Adrenal gland (tissue), 12 donors: ENCODE results near the gene GLT8D1. TPM values are rescaled to one million over a fixed set of nuclear protein-coding genes. Genes with fewer than 3 reads are reported as not detected.

Experiments
- DNase-seq, 7 donors: peaks; one replicate each; pipeline ENCODE4 v3.0.0-alpha.2; 2019 to 2020
- H3K27ac ChIP-seq, 5 donors: fragments of 200-600 bp; sonication (generic) in 4 of 5; 1 replicate in 3 of 5; 2 replicates in 2 of 5; pipeline versions ENCODE4 v1.5.1 to v1.8.0; 2016 to 2020; ENCODE audit warnings: mild to moderate bottlenecking in 1 of 5
- H3K27me3 ChIP-seq: fragments of 200-600 bp; 2 replicates; pipeline ENCODE4 v1.8.0; 2021
- H3K36me3 ChIP-seq, 2 donors: fragments of 200-600 bp; replicated peaks in 1 of 2; 1 replicate in 1 of 2; 2 replicates in 1 of 2; pipeline versions ENCODE4 v1.5.1 to v1.8.0; 2018 to 2022
- H3K4me1 ChIP-seq, 2 donors: fragments of 200-600 bp; replicated peaks in 1 of 2; 1 replicate in 1 of 2; 2 replicates in 1 of 2; pipeline versions ENCODE4 v1.5.1 to v1.8.0; 2018 to 2021
- H3K4me3 ChIP-seq, 4 donors: fragments of 200-600 bp; sonication (generic) in 3 of 4; one replicate each; pipeline ENCODE4 v1.5.1; 2016 to 2018
- H3K9me3 ChIP-seq, 3 donors: fragments of 200-600 bp; sonication (generic) in 1 of 3; replicated peaks in 1 of 3; 1 replicate in 2 of 3; 2 replicates in 1 of 3; pipeline versions ENCODE4 v1.5.1 to v1.8.0; 2016 to 2021
- POLR2A ChIP-seq, 2 donors: fragments of 450-650 bp; IDR thresholded peaks; one replicate each; pipeline ENCODE4 v1.6.1; 2017; ENCODE audit warnings: antibody characterized with exemption in 2 of 2, mild to moderate bottlenecking in 2 of 2, moderate library complexity in 1 of 2
- WGBS, 4 donors: extraction: QIAGEN DNeasy Blood & Tissue Kit in 2 of 4; methylation state at CpG; one replicate each; pipeline versions ENCODE4 v1.1.5 to v1.1.7; 2013 to 2017; 5-methylcytosine and 5-hydroxymethylcytosine counted together
- intact Hi-C, 2 donors: fragments of 100-400 bp; cut with DNase I; formaldehyde crosslinking; loops; one replicate each; pipeline versions ENCODE4 v1.14.1 to v1.15.0; 2022 to 2023
- polyA plus RNA-seq, 3 donors: library from polyadenylated mRNA; stranded (reverse); fragments of 200-250 nt in 2 of 3; fragments of 350-450 nt in 1 of 3; fragmentation: Illumina TruSeq in 1 of 3; extraction: RNeasy Lipid Tissue Mini Kit (QIAGEN cat#74804) in 1 of 3; gene quantifications; one replicate each; pipeline ENCODE4 v1.2.3, GENCODE V29; 2013 to 2014
- total RNA-seq, 9 donors: library from RNA; depleted of rRNA in 4 of 9; stranded (reverse); fragments of >200 nt in 4 of 9; fragments of 120-200 nt in 1 of 9; fragmentation: NEBNext Ultra II Directional in 1 of 9; extraction: Animal tissue kit (Norgen Biotek cat#: 25700) in 1 of 9; gene quantifications; one replicate each; pipeline versions ENCODE4 v1.1.0 to v1.2.4, GENCODE V29; 2013 to 2023
- TF ChIP-seq, protein P1 (sequence below), 6 experiments: fragments of 450-650 bp in 4 of 6; fragments of 200-600 bp in 2 of 6; sonication (generic) in 1 of 6; IDR thresholded peaks; 1 replicate in 5 of 6; 2 replicates in 1 of 6; pipeline versions ENCODE4 v1.5.1 to v1.8.0; 2016 to 2021; ENCODE audit warnings: antibody characterized with exemption in 6 of 6, mild to moderate bottlenecking in 2 of 6, moderate library complexity in 1 of 6
- donor health status: healthy with polysubstance abuse.
- donor health status: Bipolar disorder and iron deficiency.
- donor health status: DM: yes; HTN: yes; CAD: no.
- donor health status: DM: no; HTN: no; CAD: no.
- donor health status: DM: no; HTN: no; CAD: no.
- donor health status: DM: yes; HTN: yes; CAD: no.

The GLT8D1 gene
- total and polyA plus RNA-seq, 12 donors = 49.1 to 151 (median 62.0) TPM

DNA sequence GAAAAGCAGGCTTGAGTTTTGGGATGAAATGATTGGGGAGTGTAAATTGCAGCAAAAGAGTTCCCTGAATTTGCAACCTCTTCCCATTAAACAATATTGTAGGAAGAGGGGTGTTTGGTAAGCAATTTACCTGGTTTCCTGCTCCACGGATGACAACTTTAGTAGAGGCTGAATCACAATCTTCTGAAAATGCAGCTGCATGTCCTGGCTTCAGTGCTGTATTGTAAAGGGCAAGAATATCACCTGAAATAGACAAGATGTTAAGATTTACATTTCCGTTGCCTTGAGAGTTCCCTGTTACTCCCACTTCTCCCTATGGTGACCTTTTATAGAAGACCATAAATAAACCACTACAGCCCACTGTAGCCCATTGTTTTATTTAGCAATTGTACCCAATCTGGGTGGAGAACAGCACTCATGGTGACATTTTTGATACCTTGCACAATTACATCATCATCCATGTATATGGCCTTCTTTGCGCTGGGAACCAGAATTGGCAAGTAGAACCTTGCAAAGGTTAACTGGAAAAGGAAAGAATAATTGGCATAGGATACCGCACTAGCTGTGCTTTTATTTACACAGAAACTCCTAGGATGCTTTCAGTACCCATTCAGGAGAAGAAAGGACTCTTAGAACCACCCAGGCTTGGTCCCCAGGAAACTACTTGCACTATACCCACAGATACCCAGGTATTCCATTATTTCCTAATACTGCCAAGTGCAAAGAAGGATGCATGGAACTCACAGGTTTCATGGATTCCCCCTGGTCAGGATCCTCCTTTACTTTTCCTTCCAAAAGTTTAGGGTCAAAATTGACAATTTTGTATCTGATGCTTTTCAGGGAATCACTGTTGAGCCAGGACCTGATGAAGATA is 9.6 kb downstream of the GLT8D1 start:
- Histone ChIP-seq H3K4me1 (peaks cover 0 to 1% of the 10 kb centered on the region in 2 donors), H3K9me3 (no peaks in the 10 kb centered on the region), H3K27me3 (no peaks in the 10 kb centered on the region), H3K27ac (no peak overlapping the region), H3K4me3 (no peak overlapping the region), H3K36me3 (peaks cover 0 to 79% of the 10 kb centered on the region in 2 donors)
- 78 to 94% (median 84%) methylated on average over 4 of the region's 4 CpGs for WGBS, 4 donors
- no peak for DNase-seq
- intact Hi-C loops = loop anchor here in 1 of 2 donors (10.0 kb wide), 1 partner anchor 221 kb away; no protein-coding TSS in a partner anchor
- TF ChIP-seq, protein P1, sequence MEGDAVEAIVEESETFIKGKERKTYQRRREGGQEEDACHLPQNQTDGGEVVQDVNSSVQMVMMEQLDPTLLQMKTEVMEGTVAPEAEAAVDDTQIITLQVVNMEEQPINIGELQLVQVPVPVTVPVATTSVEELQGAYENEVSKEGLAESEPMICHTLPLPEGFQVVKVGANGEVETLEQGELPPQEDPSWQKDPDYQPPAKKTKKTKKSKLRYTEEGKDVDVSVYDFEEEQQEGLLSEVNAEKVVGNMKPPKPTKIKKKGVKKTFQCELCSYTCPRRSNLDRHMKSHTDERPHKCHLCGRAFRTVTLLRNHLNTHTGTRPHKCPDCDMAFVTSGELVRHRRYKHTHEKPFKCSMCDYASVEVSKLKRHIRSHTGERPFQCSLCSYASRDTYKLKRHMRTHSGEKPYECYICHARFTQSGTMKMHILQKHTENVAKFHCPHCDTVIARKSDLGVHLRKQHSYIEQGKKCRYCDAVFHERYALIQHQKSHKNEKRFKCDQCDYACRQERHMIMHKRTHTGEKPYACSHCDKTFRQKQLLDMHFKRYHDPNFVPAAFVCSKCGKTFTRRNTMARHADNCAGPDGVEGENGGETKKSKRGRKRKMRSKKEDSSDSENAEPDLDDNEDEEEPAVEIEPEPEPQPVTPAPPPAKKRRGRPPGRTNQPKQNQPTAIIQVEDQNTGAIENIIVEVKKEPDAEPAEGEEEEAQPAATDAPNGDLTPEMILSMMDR (IDR thresholded peaks at IDR 0.05) = no peak
- TF ChIP-seq POLR2A (IDR thresholded peaks at IDR 0.05) = no peak

- intact Hi-C loops = loop anchor here in 1 of 2 donors (10.0 kb wide), 1 partner anchor 220 kb away; no protein-coding TSS in a partner anchor
- H3K4me1 ChIP-seq = no peaks in the 10 kb centered on the region
- TF ChIP-seq, protein P1 (IDR thresholded peaks at IDR 0.05) = no peak
- no peak for TF ChIP-seq POLR2A (IDR thresholded peaks at IDR 0.05)
- H3K27ac ChIP-seq = no peak overlapping the region
- no peaks in the 10 kb centered on the region for H3K9me3 ChIP-seq
- DNase-seq = no peak
- H3K27me3 ChIP-seq = no peaks in the 10 kb centered on the region
- peaks cover 0 to 92% of the 10 kb centered on the region in 2 donors for H3K36me3 ChIP-seq
- 64 to 80% (median 72%) methylated on average over 7 of the region's 7 CpGs for WGBS, 4 donors
- no peak overlapping the region for H3K4me3 ChIP-seq
Observed at GRCh38 chr3:52694528-52695189, 10.9 kb downstream of the GLT8D1 start.

DNA sequence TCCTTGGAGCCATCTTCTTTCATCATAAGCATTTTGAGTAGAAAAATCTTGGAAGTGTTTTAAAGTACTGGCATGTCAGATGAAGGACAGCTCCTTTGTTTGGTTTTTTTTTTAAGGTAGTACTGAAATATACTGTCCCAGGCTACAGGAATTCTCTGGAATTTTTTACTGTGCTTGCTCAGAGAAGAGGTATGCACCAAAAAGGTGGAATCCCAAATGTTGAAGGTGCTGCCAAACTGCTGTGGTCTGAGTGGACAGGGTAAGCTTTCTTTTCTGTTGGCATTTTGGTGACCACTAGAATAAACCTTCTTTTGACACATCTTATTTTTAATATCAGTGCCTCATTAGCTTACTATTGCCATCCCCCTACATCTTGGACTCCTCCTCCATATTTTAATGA is 12.5 kb downstream of the GLT8D1 start:
- Histone ChIP-seq H3K4me1 (no peaks in the 10 kb centered on the region), H3K27ac (no peak overlapping the region), H3K4me3 (no peak overlapping the region), H3K36me3 (peaks cover 0 to 99% of the 10 kb centered on the region in 2 donors), H3K27me3 (no peaks in the 10 kb centered on the region), H3K9me3 (no peaks in the 10 kb centered on the region)
- TF ChIP-seq, protein P1 (IDR thresholded peaks at IDR 0.05) = no peak
- TF ChIP-seq POLR2A (IDR thresholded peaks at IDR 0.05) = no peak
- no peak for DNase-seq
- intact Hi-C loops = loop anchor here in 1 of 2 donors (10.0 kb wide), 1 partner anchor 218 kb away; no protein-coding TSS in a partner anchor

- Histone ChIP-seq H3K9me3 (no peaks in the 10 kb centered on the region), H3K36me3 (peaks cover 0 to 84% of the 10 kb centered on the region in 2 donors), H3K4me3 (no peak overlapping the region), H3K4me1 (peaks cover 8 to 11% of the 10 kb centered on the region in 2 donors), H3K27me3 (no peaks in the 10 kb centered on the region), H3K27ac (no peak overlapping the region)
- TF ChIP-seq, protein P1 (IDR thresholded peaks at IDR 0.05) = no peak
- no peak for TF ChIP-seq POLR2A (IDR thresholded peaks at IDR 0.05)
- intact Hi-C loops = loop anchor here in 1 of 2 donors (10.0 kb wide), 1 partner anchor 216 kb away; no protein-coding TSS in a partner anchor
- 91 to 97% (median 93%) methylated on average over 2 of the region's 2 CpGs for WGBS, 4 donors
- no peak for DNase-seq
Observed at GRCh38 chr3:52690560-52690959, 15.0 kb downstream of the GLT8D1 start.
